ENCODE data around the gene GIPC2. TPM values are rescaled to one million over a fixed set of nuclear protein-coding genes. Genes with fewer than 3 reads are reported as not detected.

The GIPC2 gene
- total RNA-seq, 4 donors from 2014 or later, result 0.67 to 1.5 (median 1.3) TPM

GRCh38 chr1:78068681-78069283, 23.0 kb downstream of the GIPC2 start:
- DNase-seq (peak; percentile 65 to 73), ATAC-seq (peak; percentile 82 to 84)
- TF ChIP-seq POLR2A (IDR thresholded peaks at IDR 0.05) (no peak), CTCF (IDR thresholded peaks at IDR 0.05 in 4 of 5, conservative IDR thresholded peaks at IDR 0.05 in 1 of 5) (no peak)
- Histone ChIP-seq H3K27ac (peak overlapping the region; percentile 77 to 86 (median 82)), H3K9me3 (no peaks in the 10 kb centered on the region), H3K27me3 (no peaks in the 10 kb centered on the region), H3K36me3 (no peaks in the 10 kb centered on the region), H3K4me3 (no peak overlapping the region), H3K4me1 (peaks cover 25 to 44% of the 10 kb centered on the region in 2 donors)
- in situ Hi-C loops (cut with MboI; ENCODE audit: low sequenced_read_pairs in 4 of 4), result no loop called here
- intact Hi-C loops (cut with DNase I; ENCODE audit: low total_unique reads), result loop anchor here (2.0 to 5.0 kb wide), 3 partner anchors 44 to 241 kb away; partner anchors contain the start of gene DNAJB4

GRCh38 chr1:78069784-78070183, 24.0 kb downstream of the GIPC2 start:
- TF ChIP-seq CTCF (IDR thresholded peaks at IDR 0.05 in 4 of 5, conservative IDR thresholded peaks at IDR 0.05 in 1 of 5) (no peak), POLR2A (IDR thresholded peaks at IDR 0.05) (no peak)
- Histone ChIP-seq H3K9me3 (no peaks in the 10 kb centered on the region), H3K27ac (peak overlapping the region; percentile 77 to 86 (median 82)), H3K4me3 (no peak overlapping the region), H3K36me3 (no peaks in the 10 kb centered on the region), H3K4me1 (peaks cover 25 to 47% of the 10 kb centered on the region in 2 donors), H3K27me3 (no peaks in the 10 kb centered on the region)
- intact Hi-C loops (cut with DNase I; ENCODE audit: low total_unique reads), result loop anchor here (2.0 to 5.0 kb wide), 3 partner anchors 43 to 242 kb away; partner anchors contain the start of gene DNAJB4
- in situ Hi-C loops (cut with MboI; ENCODE audit: low sequenced_read_pairs in 4 of 4), result no loop called here
- ATAC-seq (no peak), DNase-seq (no peak)

GRCh38 chr1:78070210-78070609, 24.4 kb downstream of the GIPC2 start:
- Histone ChIP-seq H3K36me3 (no peaks in the 10 kb centered on the region), H3K9me3 (no peaks in the 10 kb centered on the region), H3K4me3 (no peak overlapping the region), H3K27me3 (no peaks in the 10 kb centered on the region), H3K4me1 (peaks cover 25 to 47% of the 10 kb centered on the region in 2 donors), H3K27ac (peak overlapping the region; percentile 77 to 86 (median 82))
- in situ Hi-C loops (cut with MboI; ENCODE audit: low sequenced_read_pairs in 4 of 4) (no loop called here), intact Hi-C loops (cut with DNase I; ENCODE audit: low total_unique reads) (no loop called here)
- DNase-seq (no peak), ATAC-seq (no peak)
- TF ChIP-seq CTCF (IDR thresholded peaks at IDR 0.05 in 4 of 5, conservative IDR thresholded peaks at IDR 0.05 in 1 of 5), result no peak
- no peak for TF ChIP-seq POLR2A (IDR thresholded peaks at IDR 0.05)

- Histone ChIP-seq H3K9me3 (no peaks in the 10 kb centered on the region), H3K27ac (peak overlapping the region; percentile 77 to 86 (median 82)), H3K27me3 (no peaks in the 10 kb centered on the region), H3K36me3 (no peaks in the 10 kb centered on the region), H3K4me3 (no peak overlapping the region), H3K4me1 (peaks cover 25 to 47% of the 10 kb centered on the region in 2 donors)
- intact Hi-C loops (cut with DNase I; ENCODE audit: low total_unique reads), result no loop called here
- ATAC-seq, result peak; percentile 95 to 96
- DNase-seq, result peak in 1 of 2 donors; percentile 32
- in situ Hi-C loops (cut with MboI; ENCODE audit: low sequenced_read_pairs in 4 of 4), result no loop called here
- no peak for TF ChIP-seq POLR2A (IDR thresholded peaks at IDR 0.05)
- no peak for TF ChIP-seq CTCF (IDR thresholded peaks at IDR 0.05 in 4 of 5, conservative IDR thresholded peaks at IDR 0.05 in 1 of 5)
Measured at GRCh38 chr1:78070758-78071157, 25.0 kb downstream of the GIPC2 start.

Data from gastrocnemius medialis (tissue), 4 donors.